Effector CD4-positive, alpha-beta T cell (primary cell): ENCODE measurements around the gene LRRC4.

Experiments
- DNase-seq: peaks from one replicate; pipeline ENCODE4 v3.0.0-alpha.2; 2020

LRRC4 gene

DNA sequence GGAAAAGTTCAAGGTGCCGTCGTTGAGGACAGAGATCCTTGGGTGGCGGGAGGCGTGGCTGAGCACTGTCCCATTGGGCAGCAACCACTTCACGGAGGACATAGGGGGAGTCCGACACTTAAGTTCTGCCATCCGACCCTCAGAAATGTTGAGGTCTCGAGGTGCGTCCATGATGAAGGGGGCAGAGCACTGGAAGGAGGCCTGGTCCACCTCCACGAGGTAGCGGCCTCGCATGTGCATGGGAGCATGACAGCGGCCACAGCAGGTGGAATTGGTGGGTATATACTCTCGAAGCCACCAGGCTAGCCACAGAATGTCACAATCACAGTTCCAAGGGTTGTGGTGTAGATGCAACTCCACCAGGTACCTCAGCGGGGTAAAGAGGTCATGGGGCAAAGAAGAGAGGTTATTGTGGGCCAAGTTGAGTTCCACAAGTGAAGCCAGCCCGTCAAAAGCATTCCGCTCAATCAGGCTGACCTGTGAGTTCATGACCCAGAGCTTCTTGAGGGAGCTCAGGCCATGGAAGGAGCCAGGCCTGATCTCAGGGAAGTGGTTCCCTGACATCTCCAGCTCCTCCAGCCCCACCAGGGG lies 1.7 kb downstream of the LRRC4 start:
- no peak for DNase-seq

DNA sequence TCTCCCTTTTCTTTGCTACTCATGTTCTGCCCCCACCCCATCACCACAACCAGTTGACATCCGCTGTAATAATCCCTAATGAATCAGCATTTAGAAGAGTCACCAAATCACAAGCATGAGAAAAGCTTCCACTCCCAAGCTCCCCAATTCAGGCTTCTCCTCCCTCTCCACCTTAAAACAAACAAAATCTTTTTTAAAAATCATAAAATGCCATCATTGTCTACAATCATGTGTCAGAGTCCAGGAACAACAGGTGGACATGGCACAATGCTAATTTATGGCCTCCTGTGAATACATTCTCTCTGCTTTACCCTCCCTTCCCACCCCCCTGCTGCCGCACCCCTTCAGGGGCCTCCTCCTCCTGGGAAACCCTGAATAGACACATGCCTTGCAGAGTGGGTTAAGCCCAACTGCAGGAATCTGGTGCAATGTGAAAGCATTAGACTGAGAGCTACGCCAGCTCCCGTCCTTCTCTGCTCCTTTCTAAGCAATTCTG lies 3.7 kb downstream of the LRRC4 start:
- DNase-seq = no peak

DNA sequence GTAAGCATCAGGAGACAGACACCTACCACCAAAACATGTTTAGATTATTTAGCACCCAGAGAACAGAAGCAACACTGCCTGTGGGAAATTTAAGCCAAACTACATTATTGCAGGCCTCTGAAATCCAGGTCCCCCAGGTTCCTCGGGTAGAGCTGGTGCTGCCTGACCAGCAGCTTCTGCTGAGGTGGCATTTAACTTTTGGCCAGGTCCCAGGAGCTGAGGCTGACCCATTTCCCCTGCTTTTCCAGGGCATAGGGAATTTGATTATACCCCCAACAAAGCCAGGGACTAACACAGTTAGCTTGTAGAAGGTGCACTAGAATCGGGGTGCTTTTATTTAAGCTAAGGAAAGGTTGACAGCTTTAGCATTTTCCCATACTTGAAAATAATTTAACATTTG lies 4.7 kb downstream of the LRRC4 start:
- no peak for DNase-seq

DNA sequence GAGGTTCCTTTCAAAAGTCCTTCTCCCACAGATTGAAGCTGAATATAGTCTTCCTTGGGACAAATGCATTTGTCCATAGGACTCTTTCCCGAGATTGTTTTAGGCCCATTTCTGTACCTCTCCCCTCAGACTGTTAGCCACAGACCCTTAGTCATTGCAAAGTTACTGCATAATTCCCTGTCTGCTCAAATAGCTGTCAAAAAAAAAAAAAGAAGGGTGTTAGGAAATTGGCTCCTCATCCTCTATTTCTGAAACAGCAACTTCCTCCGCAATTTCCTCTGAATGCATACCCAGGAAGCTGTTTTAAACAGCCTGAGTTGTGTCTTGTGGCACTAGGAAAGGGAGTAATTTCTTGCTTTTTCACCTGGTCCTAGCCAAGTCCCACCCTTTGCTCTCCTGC lies 5.4 kb downstream of the LRRC4 start:
- no peak for DNase-seq

DNA sequence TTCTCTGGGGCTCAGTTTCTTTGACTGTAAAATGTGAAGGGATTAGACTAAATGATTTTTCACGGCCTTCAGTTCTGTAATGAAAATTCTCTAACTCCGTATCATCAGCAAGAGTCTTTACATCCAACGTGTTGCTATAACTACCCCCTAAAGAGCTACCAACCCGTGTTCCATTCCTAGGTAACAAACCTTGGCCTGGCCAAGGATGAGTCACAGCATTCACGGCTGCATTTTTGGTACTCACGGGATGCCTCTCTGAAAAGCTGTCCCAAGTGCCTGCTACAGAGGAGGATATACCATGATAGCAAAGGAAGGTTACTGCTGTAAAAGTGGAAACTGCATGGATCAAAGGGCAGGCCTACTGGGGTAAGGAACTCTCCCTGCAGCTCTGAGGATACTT lies 5.9 kb downstream of the LRRC4 start:
- DNase-seq = no peak

DNA sequence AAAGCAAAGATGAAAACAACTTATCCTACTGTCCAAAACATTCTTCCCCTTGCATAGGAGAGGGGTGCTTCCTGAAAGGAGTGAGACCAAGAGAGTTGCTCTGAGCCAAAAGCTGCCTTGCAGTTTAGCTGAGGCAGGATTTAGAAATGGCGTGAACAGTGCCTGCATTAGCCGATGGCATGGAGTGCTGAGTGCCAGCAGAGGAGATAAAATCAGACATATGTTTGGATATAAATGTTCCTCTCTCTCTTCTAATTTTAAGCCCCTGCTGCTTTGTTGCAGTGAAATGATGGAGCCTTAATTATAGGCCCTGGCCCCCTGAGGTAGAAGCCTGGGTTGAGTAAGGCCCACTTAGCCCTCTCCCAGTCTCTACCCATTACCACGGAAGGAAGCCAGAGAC lies 7.1 kb downstream of the LRRC4 start:
- DNase-seq = no peak

DNA sequence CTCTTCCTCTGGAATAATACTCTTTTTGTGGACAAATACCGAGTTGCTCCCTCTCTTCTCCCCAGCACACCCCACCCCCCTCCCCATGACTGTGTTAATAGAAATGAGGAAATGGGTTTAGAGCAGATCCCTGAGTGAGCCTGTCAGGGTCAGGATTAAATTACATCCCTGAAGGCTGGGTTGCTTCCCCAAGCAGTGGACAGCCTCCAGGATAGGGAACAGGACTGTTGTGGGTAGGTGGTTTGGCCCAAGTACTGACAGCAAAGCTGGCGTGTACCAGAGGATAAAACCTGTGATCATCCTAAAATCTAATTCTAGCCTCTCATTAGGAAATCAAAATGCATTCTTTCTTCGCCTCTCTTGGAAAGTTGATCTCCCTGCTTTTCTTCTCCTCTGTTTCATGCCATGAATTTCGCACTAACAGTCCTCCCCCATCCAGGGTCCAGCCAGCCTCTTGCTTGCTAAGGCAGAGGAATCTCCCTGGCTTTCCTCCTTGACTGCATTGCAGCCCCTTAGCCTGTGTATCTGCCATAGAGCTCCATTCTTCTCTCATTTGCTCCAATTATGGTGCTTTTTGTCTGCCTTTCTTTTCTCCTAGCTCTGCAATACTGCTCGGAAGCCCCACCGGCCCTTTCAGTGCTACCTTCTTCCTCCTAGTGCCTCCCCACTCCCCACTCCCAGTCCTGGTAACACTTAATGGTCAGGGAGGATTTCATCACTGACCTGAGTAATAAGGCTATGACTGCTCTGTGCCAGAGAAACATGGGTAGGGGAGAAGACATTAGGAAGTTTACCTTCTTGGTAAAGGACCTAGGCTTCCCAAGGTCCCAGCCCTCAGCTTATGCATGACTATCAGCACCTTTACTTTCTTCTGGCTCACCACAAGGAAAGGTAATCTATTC lies 8.4 kb downstream of the LRRC4 start:
- DNase-seq = no peak

DNA sequence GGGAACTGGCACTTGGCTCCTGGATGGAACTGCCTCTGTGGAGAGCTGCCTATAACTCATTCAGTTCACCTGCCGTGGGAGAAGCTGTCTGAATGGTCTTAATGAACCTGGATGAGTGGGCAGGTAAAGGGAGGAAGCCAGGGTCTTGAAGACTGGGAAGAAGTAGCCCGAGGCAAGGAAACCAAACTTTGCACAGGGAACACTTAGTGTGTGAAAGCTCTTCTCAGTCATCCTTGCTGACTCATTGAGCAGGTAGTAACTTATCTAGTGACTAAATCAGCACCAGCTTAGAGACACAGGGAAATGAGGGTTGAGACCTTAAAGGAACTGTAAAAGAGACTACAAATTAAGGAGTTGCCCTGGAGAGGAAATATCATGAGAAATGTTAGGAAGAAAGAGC lies 9.9 kb downstream of the LRRC4 start:
- no peak for DNase-seq

DNA sequence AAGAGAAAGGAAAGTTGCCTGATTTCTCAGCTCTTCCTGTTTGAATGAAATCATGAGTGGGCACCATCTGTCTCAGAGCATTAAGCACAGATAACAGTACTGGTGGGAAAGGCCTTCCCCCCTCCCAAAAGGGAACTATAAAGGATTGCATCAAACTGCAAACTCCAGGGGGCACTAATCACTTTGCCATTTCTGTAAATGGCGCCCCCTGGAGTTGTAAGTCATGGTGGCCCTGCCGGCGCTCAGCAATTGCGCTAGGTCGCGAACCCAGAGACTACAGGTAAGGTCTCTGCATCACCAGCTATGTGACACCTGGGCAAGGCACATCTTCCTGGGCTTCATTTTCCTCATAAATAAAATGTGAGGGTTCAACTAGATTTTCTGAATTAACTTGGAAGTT lies 11.1 kb downstream of the LRRC4 start:
- no peak for DNase-seq

DNA sequence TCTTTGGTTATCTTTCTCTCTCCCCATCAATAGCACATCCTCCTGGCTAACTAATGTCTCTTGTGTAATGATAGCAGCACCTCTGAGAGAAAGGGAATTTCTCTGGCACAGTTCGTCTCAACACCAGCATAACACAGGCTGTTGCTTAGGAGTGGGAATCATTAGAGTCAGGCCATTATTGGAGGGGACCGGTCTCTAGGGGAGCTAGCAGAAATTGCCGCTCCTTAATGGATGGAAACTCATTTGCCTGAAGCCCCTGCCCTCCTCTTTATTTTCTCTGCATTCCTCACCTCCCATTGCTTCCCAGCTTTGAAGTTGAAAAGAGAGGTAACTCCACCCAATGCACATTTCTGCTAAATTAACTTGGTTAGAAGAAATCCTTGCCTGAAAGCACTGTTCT lies 11.9 kb downstream of the LRRC4 start:
- DNase-seq = no peak

DNA sequence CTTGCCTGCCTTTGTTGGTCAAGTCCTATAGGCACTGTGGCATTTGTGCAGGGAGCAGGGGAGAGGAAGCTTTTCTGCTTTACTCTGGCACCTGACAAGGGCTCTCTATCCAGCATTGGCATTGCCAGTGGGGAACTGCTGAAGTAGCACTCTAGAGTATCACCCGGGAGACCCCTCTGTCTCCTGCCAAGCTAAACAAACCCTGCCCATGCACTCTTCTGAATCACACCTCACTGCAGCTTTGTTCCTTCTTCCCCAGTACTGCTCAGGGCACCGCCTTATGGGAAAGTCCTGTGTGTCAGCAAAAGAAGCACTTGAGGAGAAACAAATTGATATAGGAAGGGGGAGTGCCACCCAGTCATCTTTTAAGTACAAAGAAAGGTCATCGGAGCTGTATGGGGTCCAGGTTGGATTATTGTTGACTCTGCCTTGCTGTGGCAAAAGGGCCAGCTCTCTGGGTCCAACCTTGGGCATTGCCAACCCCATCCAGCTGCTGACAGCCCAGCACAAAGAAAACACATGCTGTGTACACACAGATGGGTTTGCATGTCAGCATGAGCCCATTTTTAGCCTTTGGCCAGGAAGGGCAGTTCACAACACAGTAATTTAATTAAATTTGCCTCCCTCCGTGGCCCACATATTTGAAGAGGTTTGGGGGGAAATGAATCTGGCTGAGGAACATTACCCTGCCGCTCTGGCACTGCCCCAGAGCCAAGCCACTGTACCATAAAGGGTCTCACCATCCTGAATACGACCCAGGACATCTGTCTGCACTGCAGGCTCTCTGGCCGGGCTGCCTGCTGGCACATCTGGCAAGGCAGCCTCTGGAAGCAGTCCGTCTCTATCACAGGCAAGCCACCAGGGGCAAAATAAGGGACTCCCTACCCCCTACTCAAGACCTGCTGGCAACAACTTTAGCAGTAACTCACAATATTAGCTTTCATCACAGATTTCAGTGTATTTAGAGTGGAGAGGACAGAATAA lies 13.1 kb downstream of the LRRC4 start:
- DNase-seq = no peak

DNA sequence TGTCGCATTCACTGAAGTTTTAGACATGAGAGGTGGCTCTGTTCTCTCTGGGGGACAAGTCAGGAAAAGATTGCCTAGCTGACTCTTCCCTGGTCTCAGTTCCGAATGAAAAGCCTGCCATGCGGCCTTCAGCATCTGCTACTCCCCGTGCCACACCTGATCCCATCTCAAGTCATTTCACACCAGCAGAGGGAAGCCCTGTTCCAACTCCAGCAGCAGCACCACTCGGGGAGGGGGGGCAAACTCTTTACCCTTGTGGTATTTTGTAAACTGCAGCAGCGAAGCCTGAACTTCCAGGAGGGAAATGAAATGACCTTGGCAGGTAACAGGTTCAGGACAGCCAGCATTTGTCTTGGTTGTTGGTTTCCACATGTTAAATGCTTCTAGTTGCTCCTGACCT lies 13.8 kb downstream of the LRRC4 start:
- DNase-seq = no peak

DNA sequence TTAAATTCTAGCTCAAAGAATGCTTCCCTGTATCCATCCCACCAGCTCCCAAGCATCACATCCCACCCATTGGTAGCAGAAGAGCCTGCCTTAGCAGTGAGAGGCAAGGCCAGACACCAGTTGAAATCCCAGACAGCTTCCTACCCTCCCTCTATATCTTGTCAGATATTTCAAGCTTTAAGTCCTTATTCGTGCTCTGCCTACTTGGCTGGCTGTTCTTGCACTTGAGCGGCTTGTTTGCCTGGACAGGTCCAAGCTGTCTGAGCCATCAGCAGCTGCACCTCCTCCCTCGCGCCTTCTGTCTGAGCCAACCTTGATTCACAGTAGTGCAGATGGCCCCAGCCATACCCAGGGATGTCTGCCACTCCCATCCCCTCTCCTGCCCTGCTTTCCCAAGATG lies 16.4 kb downstream of the LRRC4 start:
- DNase-seq = no peak

DNA sequence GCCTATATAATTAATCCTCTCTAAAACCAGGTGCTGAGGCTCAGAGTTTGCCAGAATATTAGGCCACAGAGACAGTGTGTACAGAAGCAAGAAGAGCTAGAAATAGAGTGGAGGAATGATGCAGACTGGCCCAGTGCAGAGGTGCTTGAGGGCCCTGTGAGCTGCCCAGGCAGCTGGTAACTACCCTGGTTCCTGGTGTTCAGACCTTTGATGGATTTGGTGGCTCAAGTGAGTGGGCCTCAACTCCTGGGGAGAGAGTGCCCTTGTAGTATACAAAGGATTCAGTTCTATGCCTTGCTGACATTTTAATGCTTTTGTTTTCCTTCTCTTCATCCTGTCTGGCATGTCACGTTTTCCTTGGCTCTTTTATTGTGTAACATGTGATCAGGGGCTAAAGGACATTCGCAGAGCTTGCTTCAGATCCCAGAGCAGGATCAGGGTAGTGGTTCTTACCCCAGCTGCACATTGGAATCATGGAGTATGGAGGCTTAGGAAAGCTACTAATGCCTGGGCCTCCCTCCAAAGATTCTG lies 20.0 kb downstream of the LRRC4 start:
- DNase-seq = no peak

DNA sequence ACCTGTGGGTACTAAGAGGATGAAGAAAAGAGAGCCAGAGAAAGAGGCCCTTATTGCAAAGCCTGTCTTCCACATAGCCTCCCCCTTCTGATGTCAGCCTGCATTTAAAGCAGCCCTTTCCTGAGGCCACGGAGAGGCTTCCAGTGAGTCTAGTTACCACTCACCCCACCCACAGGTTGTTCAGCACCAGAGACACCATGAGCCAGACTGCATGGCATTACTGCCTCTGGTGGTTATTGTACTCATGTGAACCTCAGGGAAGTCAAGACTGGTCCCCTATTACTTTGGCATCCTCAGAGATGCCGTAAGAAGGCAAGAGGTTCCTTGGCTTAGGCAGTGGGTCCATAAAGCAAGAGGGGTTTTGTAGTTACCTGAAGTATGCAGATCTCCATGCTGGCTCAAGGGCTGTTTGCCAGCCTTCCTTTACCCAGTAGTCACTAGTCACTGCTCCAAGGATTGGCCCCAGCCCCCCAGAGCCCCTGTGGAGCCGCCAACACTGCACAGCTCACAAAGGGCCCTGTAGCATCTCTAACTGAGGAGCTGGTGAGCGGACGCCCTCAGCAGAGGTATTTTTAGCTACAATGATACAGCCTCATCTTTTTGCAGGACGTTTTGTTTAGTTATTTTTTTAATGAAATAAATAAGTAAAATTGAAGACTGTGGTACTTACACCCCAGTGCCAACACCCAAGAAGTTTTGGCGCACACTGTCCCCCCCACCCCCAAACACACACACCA lies 20.7 kb downstream of the LRRC4 start:
- DNase-seq = no peak

DNA sequence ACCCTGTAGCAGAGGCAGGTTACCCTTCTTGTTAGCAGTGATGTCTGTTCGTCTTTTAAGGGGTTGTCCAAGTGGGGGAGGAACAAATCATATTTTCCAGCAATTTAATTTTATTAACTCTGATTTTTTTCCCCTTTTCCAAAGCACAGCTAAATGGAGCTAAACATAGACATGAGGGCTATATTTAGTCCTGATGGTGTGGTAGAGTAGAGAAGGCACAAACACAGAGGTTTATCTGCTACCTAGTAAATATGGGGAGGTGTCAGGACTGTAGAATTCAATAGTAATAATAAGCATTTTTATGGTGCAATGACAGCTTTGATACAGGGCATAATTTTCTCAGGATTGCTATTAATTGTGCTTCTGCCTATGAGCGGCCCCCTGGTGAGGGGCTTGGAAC lies 22.5 kb downstream of the LRRC4 start:
- DNase-seq = no peak

DNA sequence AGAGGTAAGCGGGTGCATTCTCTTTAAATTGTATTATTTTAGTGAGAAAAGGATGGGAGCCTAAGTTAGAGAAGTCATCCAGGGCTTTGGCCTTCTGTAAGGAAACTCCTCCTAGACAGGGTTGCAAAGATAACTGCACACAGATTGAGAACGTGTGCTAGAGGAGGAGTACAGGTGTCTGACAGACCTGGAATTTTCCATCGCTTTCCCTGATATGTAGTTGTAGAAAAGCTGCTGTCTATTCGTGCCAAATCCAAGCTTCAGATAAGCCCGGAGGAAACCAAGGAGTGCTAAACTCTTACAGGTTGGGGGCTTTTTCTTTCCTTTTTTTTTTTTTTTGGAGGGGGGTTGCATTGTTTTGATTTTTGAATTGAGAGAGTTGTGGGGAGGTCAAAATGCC lies 23.1 kb downstream of the LRRC4 start:
- no peak for DNase-seq

DNA sequence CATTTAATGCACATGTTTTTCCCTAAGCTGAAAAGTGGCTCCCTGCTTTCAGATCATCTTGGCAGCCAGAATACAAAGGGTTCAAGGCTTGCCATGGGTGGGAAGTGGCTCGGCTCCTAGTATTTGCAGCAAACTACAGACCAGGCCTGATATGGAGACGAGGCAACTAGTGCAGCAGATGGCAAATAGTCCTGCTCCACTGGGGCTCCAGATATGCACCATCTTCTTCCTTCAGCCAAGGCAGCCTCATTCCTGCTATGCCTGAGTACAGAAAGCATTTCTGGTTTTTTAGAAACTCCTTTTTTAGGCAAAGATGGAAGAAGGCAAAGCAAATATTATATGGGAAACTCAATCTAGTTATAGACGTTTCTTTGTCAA lies 23.9 kb downstream of the LRRC4 start:
- no peak for DNase-seq

DNA sequence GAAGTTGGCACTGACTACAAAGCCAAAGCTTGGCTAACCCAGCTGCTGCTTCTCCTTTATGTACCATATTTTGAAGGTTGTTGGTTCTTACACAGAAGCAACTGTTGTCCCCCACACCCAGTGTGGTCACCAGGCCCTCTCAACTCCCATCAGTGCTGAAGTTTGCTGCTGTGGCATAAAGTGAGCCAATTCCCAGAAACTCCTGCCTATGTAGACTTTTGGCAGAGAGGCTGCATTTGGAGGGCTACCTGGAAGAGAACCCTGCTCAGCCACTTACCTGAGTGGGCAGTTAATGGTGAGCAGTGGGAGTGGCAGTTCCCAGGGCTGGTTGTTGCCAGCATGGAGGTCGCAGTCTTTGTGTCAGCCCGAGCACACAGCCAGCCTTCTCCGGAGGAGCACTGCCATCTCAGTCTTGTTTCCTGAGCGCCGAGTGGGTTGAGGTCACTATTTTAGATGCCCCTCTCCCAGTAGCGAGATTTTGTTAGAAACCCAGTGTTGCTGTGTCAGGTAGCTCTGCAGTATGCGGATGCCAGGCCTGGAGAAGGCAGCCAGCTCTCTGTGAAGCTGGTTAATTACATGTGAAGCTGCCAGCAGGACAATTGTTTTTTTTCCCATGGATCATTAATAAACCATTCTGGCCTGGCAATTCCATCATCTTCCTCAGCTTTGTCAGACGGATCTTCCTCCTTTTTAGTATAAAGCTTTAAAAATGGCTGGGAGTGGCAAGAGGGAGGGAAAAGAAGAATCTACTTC lies 24.5 kb downstream of the LRRC4 start:
- DNase-seq = no peak

DNA sequence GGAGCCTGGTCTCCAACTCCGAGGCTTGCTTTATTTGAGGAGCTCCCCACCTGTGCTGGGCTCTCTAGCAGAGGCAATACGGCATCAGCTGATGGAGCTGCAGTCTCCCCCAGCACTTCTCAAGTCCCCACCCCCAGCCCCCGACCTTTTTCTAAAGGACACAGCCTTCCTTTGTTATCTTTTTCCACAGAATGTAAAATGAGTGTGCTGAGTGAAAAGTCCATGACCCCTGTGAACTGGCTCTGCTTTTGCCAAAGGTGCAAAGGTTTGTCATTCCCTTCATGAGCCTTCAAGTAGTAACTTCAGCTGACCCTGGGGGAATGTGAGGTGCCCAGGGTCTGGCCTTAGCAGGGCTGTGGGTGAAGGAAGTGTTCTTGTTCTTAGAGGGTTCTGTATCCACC lies 25.5 kb downstream of the LRRC4 start:
- DNase-seq = no peak

DNA sequence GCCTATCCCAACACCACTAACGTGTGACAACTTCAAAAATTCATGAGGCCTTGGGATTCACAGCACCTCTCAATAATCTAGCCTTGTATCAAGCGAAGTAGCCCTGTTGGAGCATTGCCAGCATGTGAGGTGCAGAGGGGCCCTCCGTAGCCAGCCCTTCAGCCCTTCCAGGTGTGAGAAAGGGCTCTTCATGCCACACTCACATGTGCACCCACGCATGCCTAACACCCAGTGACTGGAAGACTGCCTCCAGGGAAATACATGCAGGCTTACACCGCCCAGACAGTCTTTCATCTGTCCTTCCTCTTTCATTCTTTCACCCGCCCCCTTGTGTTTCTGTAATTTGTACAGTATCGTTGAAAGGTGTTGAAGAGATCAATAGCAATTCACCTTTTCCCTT lies 26.1 kb downstream of the LRRC4 start:
- no peak for DNase-seq

DNA sequence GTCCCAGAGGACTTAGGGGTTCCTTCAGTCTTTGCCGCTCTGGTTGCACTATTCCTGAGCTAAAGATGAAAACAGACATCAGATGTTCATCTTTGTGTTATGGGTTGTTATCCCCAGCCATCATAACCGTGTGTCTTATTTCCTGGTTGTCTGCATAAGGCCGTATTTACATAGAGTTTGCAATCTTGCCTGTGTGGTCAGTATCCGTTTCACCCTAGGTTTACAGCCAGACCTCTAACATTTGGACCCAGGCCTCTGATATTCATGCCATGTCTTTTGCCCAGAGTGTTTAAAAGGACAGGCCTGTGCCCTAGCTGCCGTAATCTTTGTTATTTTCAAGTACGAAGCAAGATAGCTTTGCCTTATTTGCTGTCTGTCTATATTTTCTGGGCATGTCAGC lies 26.6 kb downstream of the LRRC4 start:
- no peak for DNase-seq
